Fibroblast of peridontal ligament (primary cell): ENCODE data around the gene TMEM156.
A peak's percentile ranks its signal among the peaks of the same experiment; 100 is the strongest.

Experiments used
- DNase-seq: peaks from one replicate; pipeline ENCODE4 v3.0.0-alpha.2; 2010; ENCODE audit errors: extremely low read depth

TMEM156 gene

DNA sequence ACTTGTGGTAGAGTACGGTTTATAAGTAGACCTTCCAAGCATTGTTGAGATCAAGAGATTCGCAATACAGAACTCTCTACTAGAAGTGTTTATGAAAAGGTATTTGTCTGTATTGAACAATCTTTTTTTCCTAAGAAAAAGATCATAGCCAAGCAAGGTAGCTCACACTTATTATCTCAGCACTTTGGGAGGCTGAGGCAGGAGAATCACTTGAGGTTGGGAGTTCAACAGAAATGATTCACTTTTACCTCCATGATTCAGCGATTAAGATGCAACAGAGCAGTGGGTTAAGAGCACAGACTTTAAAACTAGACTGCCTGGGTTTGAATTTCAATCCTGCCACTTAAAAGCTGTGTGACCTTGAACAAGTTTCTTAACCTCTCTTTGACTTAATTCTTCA, 74.3 kb downstream of the TMEM156 start:
- DNase-seq: no peak

DNA sequence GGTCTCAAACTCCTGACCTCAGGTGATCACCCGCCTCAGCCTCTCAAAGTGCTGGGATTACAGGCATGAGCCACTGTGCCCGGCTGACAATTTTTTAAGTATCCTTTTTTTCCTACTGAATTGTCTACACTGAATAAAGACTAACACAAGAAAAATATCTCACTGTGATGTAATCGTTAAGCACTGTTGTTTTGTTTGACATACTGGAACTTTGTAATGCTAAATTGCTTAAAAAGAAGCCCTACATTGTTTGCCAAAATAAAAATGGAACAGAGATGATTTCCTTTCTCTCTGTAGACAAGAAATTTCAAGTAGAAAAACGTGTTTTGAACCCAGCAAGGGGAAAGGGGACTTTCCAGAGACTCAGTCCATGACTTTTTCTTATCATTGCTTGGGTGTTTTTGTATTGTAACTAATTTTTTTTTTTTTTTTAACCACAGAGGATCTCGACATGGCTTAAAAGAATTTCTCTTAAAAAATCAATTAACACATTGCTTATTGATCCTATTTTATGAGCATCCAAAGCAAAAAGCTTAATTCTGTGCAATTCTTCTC, 74.9 kb downstream of the TMEM156 start:
- DNase-seq: peak; percentile 42

DNA sequence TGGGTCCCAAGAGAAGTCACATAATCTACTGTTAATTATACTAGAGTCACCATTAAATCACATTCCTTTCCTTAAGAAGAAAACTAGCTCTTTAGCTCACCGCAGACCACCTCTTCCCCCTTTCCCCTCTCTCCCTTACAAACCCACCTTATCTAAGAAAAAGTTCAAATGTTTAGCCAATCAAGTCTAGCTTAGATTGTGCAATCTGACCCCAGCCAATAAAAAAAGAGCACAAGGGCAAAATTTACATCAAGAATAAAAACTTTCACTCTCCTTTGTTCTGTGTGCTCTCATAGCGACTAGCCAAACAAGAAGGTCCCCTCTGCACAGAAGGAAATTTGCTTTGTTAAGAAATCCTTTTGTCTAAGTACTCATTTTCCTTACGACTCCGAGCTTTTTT, 76.3 kb downstream of the TMEM156 start:
- no peak for DNase-seq

DNA sequence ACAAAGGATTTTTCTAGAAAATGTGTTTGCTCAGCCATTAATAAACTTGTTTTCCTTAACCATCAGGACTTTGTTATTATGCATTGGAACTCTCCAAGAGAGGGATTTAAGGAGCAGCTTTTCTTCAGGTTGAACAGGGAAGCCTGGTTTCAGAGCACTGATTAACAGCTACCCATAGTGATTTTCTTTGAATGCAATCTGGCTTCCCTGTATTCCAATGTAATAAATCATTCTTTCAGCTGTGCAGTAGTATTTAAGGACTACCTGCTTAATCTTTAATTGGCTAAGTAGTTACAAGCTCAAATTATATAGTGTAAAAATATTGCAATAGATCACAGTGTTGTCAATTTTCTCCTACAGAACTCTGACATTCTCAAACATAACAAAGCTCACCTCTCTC, 77.5 kb downstream of the TMEM156 start:
- DNase-seq: no peak

DNA sequence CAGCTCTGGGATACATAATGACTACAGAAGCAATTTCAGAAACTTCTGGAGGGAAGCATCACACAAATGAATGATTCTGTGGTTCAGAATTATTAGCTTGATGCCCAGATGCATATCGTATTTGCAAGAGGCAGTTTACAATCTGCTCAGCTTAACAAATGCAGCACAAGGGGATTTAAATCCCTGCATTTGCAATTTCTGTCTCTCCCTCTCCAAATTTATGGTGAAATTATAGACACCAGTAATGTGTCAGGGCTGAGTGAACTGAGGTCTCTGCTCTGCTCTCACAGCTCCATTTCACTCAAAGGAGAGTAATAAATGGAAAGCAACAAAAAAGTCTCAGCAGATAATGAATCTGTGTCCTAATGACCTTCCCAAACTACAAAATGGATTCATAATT, 80.2 kb downstream of the TMEM156 start:
- DNase-seq: no peak

DNA sequence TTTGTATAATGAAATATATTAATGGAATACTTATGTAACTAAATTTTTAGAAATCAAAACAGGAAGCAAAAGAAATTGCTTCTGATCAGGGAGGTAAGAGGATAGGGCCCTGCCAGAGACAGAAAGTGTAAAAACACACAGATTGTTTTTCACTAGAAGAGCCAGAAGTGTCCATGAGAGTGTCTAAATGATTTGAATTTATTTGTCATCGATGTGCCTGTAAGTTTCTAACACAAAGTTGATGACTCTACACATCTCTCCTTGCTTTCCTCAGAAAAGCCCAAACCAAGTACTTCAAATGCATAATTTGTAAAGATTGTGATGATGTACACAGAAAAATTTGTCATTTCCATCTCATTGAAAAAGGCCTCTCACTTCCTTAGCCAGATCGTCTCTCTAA, 80.6 kb downstream of the TMEM156 start:
- no peak for DNase-seq

DNA sequence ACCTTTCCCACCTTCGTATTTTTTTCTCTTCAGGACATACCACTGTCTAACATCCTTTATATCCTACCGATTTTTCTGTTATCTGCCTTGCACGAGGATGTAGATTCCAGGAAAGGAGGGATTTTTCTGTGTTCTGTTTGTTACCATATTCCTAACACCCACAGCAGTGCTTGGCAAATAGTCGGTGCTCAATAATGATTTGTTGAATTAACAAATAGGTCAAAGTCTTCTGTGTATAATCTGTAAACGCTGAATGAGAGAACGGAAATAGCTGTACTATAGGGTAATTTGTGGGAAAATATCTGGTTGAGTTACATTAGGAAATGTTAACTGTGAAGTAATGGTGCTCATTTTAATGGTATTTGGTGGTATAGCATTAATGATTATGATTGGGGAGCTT, 81.5 kb downstream of the TMEM156 start:
- no peak for DNase-seq

DNA sequence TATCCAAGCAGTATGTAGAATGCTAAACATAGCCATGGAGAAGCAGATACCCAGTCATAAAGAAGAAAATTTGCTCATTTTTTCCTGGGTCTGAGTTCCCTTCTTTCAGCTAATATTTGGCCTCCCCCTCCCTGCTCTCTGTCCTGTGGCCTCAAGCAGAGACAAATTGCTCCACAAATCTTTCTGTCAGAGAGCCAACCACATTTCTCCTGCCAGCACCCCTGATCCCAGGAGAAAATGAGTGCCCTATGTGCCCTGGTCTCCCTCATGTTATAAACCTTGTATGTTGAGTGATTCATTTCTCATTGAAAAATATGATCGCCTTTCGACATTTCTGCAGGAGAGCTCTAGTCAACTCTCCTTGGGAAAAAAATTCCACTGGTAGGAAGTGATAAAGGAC, 82.0 kb downstream of the TMEM156 start:
- no peak for DNase-seq

DNA sequence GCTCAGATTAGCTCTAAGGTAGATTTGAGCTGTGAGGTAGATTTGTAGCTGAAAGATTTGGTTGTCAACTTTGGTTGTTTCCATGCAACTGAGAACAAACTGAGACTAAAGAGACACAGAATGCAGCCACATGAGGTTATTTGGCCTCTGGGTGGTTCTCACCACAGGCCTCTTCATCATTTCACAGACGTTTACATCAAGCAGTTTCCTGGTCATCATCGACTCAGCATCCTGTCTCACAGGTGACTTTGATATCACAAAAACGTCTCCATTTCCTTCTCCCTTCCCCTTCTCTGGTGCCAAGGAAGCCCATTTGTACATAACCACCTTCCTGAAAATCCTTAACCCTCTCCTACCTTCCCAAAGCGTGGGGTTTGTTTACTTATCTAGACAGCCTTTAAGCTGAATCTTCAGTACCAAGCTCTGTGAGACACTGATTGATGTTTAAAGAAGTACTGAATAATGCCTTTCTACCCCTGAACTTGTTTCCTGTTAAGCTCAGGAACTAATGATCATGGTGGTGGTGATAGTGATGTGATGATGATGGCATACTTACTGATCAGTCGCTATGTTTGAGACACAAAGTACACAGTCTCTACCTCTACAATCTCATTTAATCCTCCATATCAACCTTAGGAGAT, 82.7 kb downstream of the TMEM156 start:
- no peak for DNase-seq

DNA sequence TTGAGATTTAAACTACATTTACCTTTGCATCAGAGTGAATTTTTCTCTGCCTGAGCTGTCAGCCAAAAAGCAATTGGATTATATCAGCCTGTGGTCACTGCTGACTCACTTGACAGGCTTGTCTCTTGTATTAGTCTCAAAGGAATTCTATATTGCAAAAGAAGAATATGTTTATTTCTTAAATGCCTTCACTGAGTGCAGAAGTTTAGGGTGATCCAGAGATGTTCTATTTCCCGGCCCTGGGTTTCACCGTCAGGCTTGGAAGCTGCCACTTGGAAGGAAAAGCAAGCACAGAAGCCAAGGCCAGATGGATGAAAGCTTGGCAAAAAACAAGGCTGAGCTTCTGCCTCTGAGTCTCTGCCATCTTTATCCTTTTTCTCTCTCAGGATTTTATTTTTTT, 83.7 kb downstream of the TMEM156 start:
- DNase-seq: peak; percentile 95

DNA sequence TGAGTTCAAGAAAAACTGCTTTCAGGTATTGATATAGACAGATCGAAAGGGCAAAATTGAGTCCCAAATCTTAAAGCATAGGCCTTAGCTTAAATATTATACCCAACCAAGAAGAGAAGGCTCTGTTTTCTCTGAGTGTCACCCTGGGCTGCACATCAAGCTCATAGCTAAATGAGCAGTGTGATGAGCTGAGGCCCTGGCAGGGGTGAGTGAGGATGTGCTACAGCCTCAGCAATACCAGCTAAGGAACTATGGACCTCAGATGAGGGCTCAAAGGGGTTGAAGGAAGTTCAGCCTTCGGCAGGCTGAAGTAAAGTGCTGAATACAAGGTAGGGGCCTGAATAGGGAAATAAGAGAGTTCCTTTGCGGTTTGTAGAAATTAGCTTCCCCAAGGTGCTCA, 85.3 kb downstream of the TMEM156 start:
- DNase-seq: no peak

DNA sequence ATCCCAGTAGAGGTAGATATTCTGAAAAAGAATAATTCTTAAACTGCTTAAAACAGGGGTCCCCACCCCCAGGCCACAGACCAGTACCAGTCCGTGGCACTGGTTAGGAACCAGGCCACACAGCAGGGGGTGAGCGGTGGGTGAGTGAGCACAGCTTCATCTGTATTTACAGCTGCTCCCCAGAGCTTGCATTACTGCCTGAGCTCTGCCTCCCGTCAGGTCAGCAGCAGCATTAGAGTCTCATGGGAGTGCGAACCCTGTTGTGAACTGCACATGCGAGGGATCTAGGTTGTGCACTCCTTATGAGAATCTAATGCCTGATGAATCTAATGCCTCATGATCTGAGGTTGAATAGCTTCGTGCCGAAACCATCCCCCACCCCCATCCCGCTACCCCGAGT, 87.8 kb downstream of the TMEM156 start:
- DNase-seq: no peak

DNA sequence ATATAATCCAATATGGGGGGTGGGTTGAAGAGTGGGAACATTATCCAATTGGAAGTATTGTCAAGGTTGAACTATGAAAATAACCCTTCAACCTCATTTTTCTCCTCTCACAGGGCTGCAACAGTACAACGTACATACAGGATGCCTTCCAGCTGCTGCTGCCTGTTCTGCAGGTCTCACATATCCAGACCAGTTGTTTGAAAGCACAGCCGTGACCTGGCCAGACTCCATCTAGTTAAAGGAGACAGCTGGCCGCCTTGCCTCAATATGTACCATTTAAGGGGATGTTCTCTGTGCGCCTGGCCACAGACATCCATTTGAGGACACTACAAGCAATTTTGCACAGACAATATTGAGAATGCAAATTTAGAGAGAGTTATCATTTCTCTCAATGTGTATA, 88.9 kb downstream of the TMEM156 start:
- DNase-seq: no peak

DNA sequence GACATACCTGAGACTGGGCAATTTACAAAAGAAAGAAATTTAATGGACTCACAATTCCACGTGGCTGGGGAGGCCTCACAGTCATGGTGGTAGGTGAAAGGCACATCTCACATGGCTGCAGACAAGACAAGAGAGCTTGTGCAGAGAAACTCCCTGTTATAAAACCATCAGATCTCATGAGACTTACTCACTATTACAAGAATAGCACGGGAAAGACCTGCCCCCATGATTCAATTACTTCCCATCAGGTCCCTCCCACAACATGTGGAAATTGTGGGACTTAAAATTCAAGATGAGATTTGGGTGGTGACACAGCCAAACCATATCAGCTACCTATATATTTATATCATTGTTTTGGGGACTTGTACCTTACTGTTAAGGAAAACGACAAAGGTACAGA, 90.3 kb downstream of the TMEM156 start:
- peak; percentile 61 for DNase-seq

DNA sequence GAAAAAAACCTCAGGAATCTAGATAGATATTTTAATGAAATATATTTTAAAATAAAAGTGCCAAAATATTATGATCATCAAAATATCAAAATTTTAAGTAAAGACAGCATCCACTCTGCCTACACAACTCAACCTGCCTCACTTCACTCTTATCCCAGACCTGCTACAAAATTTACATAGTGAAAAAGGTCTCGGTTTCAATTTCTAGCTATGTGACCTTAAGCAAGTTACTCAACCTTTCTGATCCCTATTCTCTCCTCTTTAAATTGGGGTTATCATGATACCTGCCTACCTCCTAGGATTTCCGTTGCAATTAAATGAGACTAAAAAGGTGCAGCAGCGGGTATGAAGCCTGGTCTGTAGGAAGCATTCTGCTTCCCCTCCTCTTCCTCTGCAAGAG, 91.7 kb downstream of the TMEM156 start:
- DNase-seq: no peak

DNA sequence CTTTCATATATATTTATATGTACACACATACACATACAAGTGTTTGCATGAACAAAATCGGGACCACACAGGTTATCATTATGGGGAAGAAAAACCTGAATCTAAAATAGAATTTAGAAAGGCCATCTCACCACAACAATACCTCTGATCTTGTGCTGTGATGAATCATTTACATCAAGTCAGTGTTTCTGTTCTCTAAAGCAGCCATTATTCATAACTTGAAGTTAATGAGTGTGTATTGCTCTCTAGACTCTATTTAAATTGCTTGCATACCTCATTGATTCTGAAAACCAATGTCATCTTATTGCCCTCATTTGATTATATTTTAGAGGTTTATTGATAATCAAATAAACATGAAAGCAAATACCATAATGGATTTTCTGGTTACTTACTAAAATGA, 93.0 kb downstream of the TMEM156 start:
- DNase-seq: no peak

DNA sequence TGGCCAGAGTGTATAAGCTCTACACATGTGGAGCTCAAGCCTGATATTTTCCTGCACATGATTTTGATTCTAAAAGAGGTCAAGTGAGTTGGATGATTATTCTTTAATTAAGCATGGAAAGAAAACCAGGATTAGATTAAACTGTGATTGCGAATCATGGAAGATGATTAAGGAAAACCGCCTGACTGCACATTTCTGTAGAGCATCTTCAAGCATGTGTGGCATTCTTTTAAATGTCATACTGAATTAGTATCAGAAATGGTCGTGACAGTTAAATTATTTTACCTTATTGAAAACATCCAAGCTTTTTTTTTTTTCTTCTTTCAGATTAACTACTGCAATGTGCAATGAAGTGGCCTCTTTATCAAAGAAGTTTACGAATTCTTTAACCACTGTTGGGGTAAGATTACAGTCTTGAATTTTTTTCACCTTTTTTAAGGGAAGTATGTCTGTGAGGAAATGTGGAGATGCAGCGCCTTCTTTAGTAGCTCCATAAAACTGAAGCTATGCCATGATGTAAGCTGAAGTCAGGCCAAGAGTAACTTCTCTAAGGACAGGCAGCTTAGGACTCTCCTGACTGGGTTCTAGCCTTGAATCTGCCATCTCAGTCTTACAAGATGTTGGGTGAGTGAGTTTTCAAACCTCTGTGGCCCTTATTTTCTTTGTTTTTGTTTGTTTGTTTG, 96.7 kb downstream of the TMEM156 start:
- no peak for DNase-seq

DNA sequence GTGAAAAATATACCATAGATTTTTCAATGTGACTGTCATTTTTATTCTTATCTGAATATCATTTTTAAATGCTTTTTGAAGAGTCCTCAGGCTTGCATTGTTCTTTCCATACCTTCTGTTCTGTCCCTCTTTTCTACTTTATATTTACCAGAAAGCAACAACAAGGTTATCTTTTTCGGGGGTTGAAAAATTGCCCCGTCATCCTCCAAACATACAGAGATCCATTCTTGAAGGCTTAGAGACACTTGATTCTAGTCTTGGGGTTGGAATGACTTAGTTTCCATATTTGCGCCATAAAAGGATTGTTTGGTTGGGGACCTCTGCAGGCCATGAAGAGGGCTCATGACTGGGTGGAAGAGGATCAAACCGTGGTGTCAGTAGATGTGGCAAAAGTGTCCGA, 101.1 kb downstream of the TMEM156 start:
- DNase-seq: no peak

DNA sequence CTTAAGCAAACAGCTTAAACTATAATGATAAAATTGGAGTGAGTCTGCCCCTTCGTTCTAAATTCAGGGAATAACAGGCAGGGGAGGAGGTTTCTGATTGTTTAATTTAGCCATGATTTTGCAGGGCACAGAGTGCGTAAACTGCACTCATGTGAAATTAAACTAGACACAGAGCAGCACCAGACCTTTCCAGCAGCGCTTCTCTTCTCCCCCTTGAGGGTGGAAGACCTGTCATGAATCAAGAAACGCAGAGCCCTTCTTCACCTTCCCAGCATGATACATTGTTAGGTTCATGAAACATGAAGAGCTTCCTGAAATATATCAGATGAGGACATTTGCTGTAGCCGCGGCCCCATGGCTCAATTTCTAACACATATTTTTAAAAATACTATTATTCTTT, 101.5 kb downstream of the TMEM156 start:
- DNase-seq: no peak

DNA sequence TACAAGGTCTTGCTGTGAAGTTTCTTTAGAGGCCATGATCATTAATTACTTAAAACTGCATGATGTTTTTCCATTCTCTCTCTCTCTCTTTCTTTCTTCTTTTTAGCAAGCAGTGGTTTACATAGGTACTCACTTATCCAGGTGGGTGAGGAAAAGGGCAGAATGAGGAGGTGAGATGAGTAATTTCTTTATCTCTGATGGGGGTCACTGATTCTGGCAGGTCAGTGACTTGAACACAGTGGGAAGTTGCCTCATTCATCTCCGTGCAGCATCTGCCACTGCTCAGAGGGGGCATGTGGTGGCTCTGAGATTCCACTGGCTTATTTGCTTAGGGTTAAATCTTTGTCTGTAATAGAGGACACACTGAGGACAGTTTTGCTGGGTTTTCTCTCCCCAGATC, 102.0 kb downstream of the TMEM156 start:
- no peak for DNase-seq

DNA sequence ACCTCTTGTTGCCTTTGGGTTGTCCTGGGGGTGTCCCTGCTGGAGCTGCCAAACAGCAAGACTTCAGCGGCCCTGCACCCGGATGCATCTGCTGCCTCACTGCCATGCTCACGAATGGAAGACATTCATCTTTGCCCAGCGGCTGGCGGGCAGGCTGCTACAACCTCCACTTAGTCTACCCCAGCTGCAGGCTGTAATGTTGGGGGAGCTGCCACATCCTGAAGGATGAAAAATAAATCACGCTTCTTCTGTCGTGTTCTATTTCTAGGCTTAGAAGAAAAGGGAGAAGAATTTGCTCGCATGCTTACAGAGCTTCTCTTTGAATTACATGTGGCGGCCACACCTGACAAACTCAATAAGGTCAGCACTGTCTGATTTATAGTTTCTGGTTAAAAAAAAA, 103.2 kb downstream of the TMEM156 start:
- DNase-seq: no peak

DNA sequence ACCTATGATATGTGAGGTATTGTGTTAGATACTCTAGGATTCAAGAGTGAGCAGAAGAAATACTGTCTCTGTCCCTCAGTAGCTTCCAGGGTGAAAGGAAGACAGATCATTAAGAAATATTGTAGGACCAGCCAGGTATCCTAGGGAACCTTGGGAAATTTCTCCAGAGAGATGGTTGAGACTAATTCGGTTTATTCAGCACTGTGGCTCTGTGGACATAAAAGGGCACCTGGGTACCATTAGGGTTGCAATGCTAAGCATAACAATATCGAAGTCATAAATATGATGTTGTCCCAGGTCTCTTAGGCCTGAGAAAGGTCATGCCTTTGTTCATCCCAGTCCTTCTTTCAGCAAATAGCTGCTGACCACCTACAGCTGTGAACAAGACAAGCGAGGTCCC, 103.6 kb downstream of the TMEM156 start:
- DNase-seq: no peak

DNA sequence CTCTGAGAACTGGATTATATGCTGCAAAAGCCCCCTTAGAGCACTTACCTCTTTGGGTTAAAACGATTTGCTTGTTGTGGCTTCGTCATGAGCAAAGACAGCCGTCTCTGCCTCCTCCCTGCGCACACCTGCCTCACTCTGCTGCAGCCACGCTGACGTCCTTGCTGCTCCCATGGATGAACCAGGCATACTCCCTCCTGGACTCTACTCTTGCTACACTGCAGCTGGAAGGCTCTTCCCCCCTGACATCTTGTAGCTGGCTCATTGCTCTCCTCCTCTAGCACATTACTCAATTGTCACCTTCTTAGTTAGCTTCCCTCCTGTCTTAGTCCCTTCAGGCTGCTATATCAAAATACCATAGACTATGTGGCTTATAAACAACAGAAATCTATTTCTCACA, 105.3 kb downstream of the TMEM156 start:
- no peak for DNase-seq
